Natural killer cell (primary cell): Measurements from ENCODE around the gene MMGT1. TPM values are rescaled to one million over a fixed set of nuclear protein-coding genes. Genes with fewer than 3 reads are reported as not detected.

ENCODE experiments used
- ATAC-seq, 3 donors: fragments of 150-1000 bp in 2 of 3; fragments of 200-7000 bp in 1 of 3; cut with Tn5 transposase; 1 replicate in 1 of 3; 2 replicates in 2 of 3; pipeline ENCODE4 v1.10.0; 2021; ENCODE audit warnings: mild to moderate bottlenecking in 2 of 3, moderate library complexity in 2 of 3
- DNase-seq, 2 donors: peaks; one replicate each; pipeline versions ENCODE4 v3.0.0 to v3.0.0-alpha.2; 2013 to 2021; ENCODE audit warnings: mixed read lengths in 1 of 2
- H3K27ac ChIP-seq: one replicate; pipeline ENCODE4 v1.5.1; 2013; ENCODE audit warnings: mild to moderate bottlenecking, low read length
- H3K27me3 ChIP-seq: one replicate; pipeline ENCODE4 v1.6.1; 2013; ENCODE audit warnings: low read length; ENCODE audit not compliant: control insufficient read depth, insufficient read depth
- H3K36me3 ChIP-seq: one replicate; pipeline ENCODE4 v1.6.1; 2013; ENCODE audit warnings: low read length; ENCODE audit not compliant: control insufficient read depth, insufficient read depth
- H3K4me1 ChIP-seq: one replicate; pipeline ENCODE4 v1.6.1; 2013; ENCODE audit warnings: low read length; ENCODE audit not compliant: control insufficient read depth, insufficient read depth
- H3K4me3 ChIP-seq: one replicate; pipeline ENCODE4 v1.5.1; 2013; ENCODE audit warnings: low read length
- H3K9me3 ChIP-seq: one replicate; pipeline ENCODE4 v1.6.1; 2013; ENCODE audit warnings: low read length; ENCODE audit not compliant: control insufficient read depth, insufficient read depth
- H3K27ac Mint-ChIP-seq, 2 donors: one replicate each; pipeline ENCODE4 v1.8.0; 2022; ENCODE audit warnings: mild to moderate bottlenecking in 2 of 2, mixed read lengths in 2 of 2, moderate library complexity in 1 of 2
- H3K27me3 Mint-ChIP-seq, 2 donors: one replicate each; pipeline ENCODE4 v1.8.0; 2022; ENCODE audit warnings: low read depth in 2 of 2, mixed read lengths in 2 of 2
- H3K36me3 Mint-ChIP-seq: one replicate; pipeline ENCODE4 v1.8.0; 2022; ENCODE audit warnings: mixed read lengths
- H3K4me1 Mint-ChIP-seq, 2 donors: one replicate each; pipeline ENCODE4 v1.8.0; 2022; ENCODE audit warnings: mixed read lengths in 2 of 2
- H3K4me3 Mint-ChIP-seq: one replicate; pipeline ENCODE4 v1.8.0; 2022; ENCODE audit warnings: mild to moderate bottlenecking, moderate library complexity, mixed read lengths
- H3K9me3 Mint-ChIP-seq, 2 donors: one replicate each; pipeline ENCODE4 v1.8.0; 2022; ENCODE audit warnings: mixed read lengths in 2 of 2
- CTCF ChIP-seq: fragments of 200-600 bp; IDR thresholded peaks from one replicate; pipeline ENCODE4 v1.8.0; 2022; ENCODE audit warnings: antibody characterized with exemption
- WGBS: methylation state at CpG from one replicate; pipeline ENCODE4 v1.1.7; 2013; ENCODE audit warnings: missing lambda C conversion rate; ENCODE audit not compliant: insufficient coverage; 5-methylcytosine and 5-hydroxymethylcytosine counted together
- intact Hi-C: fragments of 100-400 bp; cut with micrococcal nuclease; formaldehyde crosslinking; loops from one replicate; pipeline ENCODE4 v1.14.2; 2022
- total RNA-seq, 4 donors: library from RNA; stranded (reverse); fragments of 120-200 nt in 1 of 4; gene quantifications; one replicate each; pipeline versions ENCODE4 v1.2.3 to v1.2.4, GENCODE V29; 2013 to 2022

The MMGT1 gene
- total RNA-seq, 3 donors from 2014 or later (not counting 1 experiment from before 2014, with no cell fraction given), result 18.2 to 22.2 (median 21.4) TPM

- H3K27me3 Mint-ChIP-seq, result peaks cover 0 to 15% of the 10 kb centered on the region in 2 donors
- ATAC-seq (no peak), DNase-seq (no peak)
- 100% methylated on average over 1 of the region's 1 CpG for WGBS
- intact Hi-C loops, result loop anchor here (10.0 kb wide), 1 partner anchor 519 kb away; the partner anchor contains the start of gene HTATSF1
- no peaks in the 10 kb centered on the region for H3K9me3 ChIP-seq
- H3K36me3 Mint-ChIP-seq, result no peaks in the 10 kb centered on the region
- no peak overlapping the region for H3K27ac Mint-ChIP-seq
- no peak overlapping the region for H3K4me3 ChIP-seq
- no peak overlapping the region for H3K27ac ChIP-seq
- H3K27me3 ChIP-seq, result no peaks in the 10 kb centered on the region
- H3K4me3 Mint-ChIP-seq, result peak overlapping the region; percentile 74
- no peak for TF ChIP-seq CTCF
- H3K4me1 ChIP-seq, result peaks cover 12% of the 10 kb centered on the region
- no peaks in the 10 kb centered on the region for H3K36me3 ChIP-seq
- peaks cover 20 to 28% of the 10 kb centered on the region in 2 donors for H3K4me1 Mint-ChIP-seq
- H3K9me3 Mint-ChIP-seq, result no peaks in the 10 kb centered on the region
Observed at GRCh38 chrX:135975421-135975820, 1.6 kb upstream of the MMGT1 start.

GRCh38 chrX:135974279-135974856 is 580 bp upstream of the MMGT1 start:
- peaks cover 0 to 14% of the 10 kb centered on the region in 2 donors for H3K27me3 Mint-ChIP-seq
- H3K4me1 Mint-ChIP-seq, result peaks cover 20 to 28% of the 10 kb centered on the region in 2 donors
- ATAC-seq, result peak; percentile 56 to 75 (median 60)
- Histone ChIP-seq H3K36me3 (no peaks in the 10 kb centered on the region), H3K4me1 (peaks cover 12% of the 10 kb centered on the region), H3K4me3 (peak overlapping the region; percentile 39), H3K27me3 (no peaks in the 10 kb centered on the region), H3K9me3 (no peaks in the 10 kb centered on the region), H3K27ac (peak overlapping the region; percentile 45)
- WGBS, result 6% methylated on average over 10 of the region's 32 CpGs
- intact Hi-C loops, result loop anchor here (10.0 kb wide), 1 partner anchor 520 kb away; the partner anchor contains the start of gene HTATSF1
- H3K9me3 Mint-ChIP-seq, result no peaks in the 10 kb centered on the region
- no peak for TF ChIP-seq CTCF
- no peaks in the 10 kb centered on the region for H3K36me3 Mint-ChIP-seq
- H3K4me3 Mint-ChIP-seq, result peak overlapping the region; percentile 74
- H3K27ac Mint-ChIP-seq, result peak overlapping the region; percentile 66 to 74
- DNase-seq, result peak; percentile 14 to 84

- Histone ChIP-seq H3K4me1 (peaks cover 12% of the 10 kb centered on the region), H3K27me3 (no peaks in the 10 kb centered on the region), H3K9me3 (no peaks in the 10 kb centered on the region), H3K27ac (peak overlapping the region; percentile 97), H3K36me3 (no peaks in the 10 kb centered on the region), H3K4me3 (peak overlapping the region; percentile 97)
- DNase-seq (no peak), ATAC-seq (no peak)
- intact Hi-C loops, result loop anchor here (10.0 kb wide), 1 partner anchor 522 kb away; the partner anchor contains the start of gene HTATSF1
- Mint-ChIP-seq H3K4me1 (peaks cover 20 to 28% of the 10 kb centered on the region in 2 donors), H3K9me3 (no peaks in the 10 kb centered on the region), H3K27ac (peak overlapping the region; percentile 97 to 98), H3K4me3 (peak overlapping the region; percentile 97), H3K36me3 (no peaks in the 10 kb centered on the region), H3K27me3 (peaks cover 0 to under 1% of the 10 kb centered on the region in 2 donors)
- 8% methylated on average over 10 of the region's 10 CpGs for WGBS
- TF ChIP-seq CTCF, result no peak
Observed at GRCh38 chrX:135973025-135973547, 702 bp downstream of the MMGT1 start.
